Measurements from ENCODE around the gene BLOC1S5.

- TF ChIP-seq ZFP3 (CRISPR knock-in tag; IDR thresholded peaks at IDR 0.05) (no peak), PATZ1 (CRISPR knock-in tag; IDR thresholded peaks at IDR 0.05; ENCODE audit: borderline replicate concordance) (no peak), ESRRG (CRISPR knock-in tag; IDR thresholded peaks at IDR 0.05) (no peak), ZFP30 (CRISPR knock-in tag; IDR thresholded peaks at IDR 0.05) (no peak), ZNF70 (CRISPR knock-in tag; IDR thresholded peaks at IDR 0.05) (no peak), POU6F1 (CRISPR knock-in tag; IDR thresholded peaks at IDR 0.05; ENCODE audit: borderline replicate concordance, low read depth) (no peak)
Observed at GRCh38 chr6:8013763-8014162, 50.4 kb downstream of the BLOC1S5 start.

Measured in SK-N-SH treated with all-trans-retinoic acid at 6 μM for 48 hours (cell line).